GM23338 (cell line): Measurements from ENCODE around the gene MEP1A. TPM values are rescaled to one million over a fixed set of nuclear protein-coding genes. Genes with fewer than 3 reads are reported as not detected.

ENCODE experiments used
- ATAC-seq: fragments of 200-7000 bp; cut with Tn5 transposase; 3 replicates; pipeline ENCODE4 v1.9.1; 2020
- DNase-seq: peaks from one replicate; pipeline ENCODE4 v3.0.0-alpha.2; 2015; ENCODE audit warnings: low spot score
- H2AFZ ChIP-seq: fragments of 200-600 bp; sonication (generic); 2 replicates; pipeline ENCODE4 v1.8.0; 2016; ENCODE audit warnings: antibody characterized with exemption, mild to moderate bottlenecking, moderate library complexity
- H3F3A ChIP-seq: fragments of 200-600 bp; sonication (generic); replicated peaks from 2 replicates; pipeline ENCODE4 v1.8.0; 2017; ENCODE audit warnings: antibody characterized with exemption, mixed run types, low read depth
- H3K27ac ChIP-seq: fragments of 200-600 bp; sonication (generic); 2 replicates; pipeline ENCODE4 v1.6.1; 2016; ENCODE audit warnings: low read depth
- H3K27me3 ChIP-seq: fragments of 200-600 bp; sonication (generic); 2 replicates; pipeline ENCODE4 v1.8.0; 2016; ENCODE audit warnings: mild to moderate bottlenecking, mixed run types, moderate library complexity; ENCODE audit not compliant: insufficient read depth
- H3K36me3 ChIP-seq: fragments of 200-600 bp; sonication (generic); 2 replicates; pipeline ENCODE4 v1.8.0; 2016; ENCODE audit warnings: mild to moderate bottlenecking; ENCODE audit not compliant: insufficient read depth
- H3K4me1 ChIP-seq: fragments of 200-600 bp; sonication (generic); 2 replicates; pipeline ENCODE4 v1.8.0; 2016; ENCODE audit warnings: mild to moderate bottlenecking, moderate library complexity; ENCODE audit not compliant: insufficient read depth
- H3K4me2 ChIP-seq: fragments of 200-600 bp; sonication (generic); 2 replicates; pipeline ENCODE4 v1.7.1; 2017; ENCODE audit warnings: mixed run types
- H3K4me3 ChIP-seq: fragments of 200-600 bp; sonication (generic); 2 replicates; pipeline ENCODE4 v1.6.1; 2016; ENCODE audit warnings: mixed run types
- H3K79me2 ChIP-seq: fragments of 200-600 bp; sonication (generic); replicated peaks from 2 replicates; pipeline ENCODE4 v1.8.0; 2017; ENCODE audit warnings: mild to moderate bottlenecking; ENCODE audit not compliant: insufficient read depth
- H3K9me2 ChIP-seq: fragments of 200-600 bp; sonication (generic); 2 replicates; pipeline ENCODE4 v1.8.0; 2017; ENCODE audit not compliant: insufficient read depth
- H4K20me1 ChIP-seq: fragments of 200-600 bp; sonication (generic); replicated peaks from 2 replicates; pipeline ENCODE4 v1.8.0; 2017; ENCODE audit warnings: mild to moderate bottlenecking; ENCODE audit not compliant: insufficient read depth
- H3K27ac Mint-ChIP-seq: 2 replicates; pipeline ENCODE4 v1.8.0; 2020; ENCODE audit warnings: inconsistent platforms, mild to moderate bottlenecking, moderate library complexity, mixed read lengths
- H3K27me3 Mint-ChIP-seq: 3 replicates; pipeline ENCODE4 v1.8.0; 2022; ENCODE audit warnings: low read depth, mild to moderate bottlenecking, moderate library complexity, mixed read lengths, inconsistent platforms; ENCODE audit not compliant: insufficient read depth, poor library complexity
- H3K36me3 Mint-ChIP-seq: 3 replicates; pipeline ENCODE4 v1.8.0; 2021; ENCODE audit warnings: low read depth, mild to moderate bottlenecking, inconsistent platforms, moderate library complexity, mixed read lengths
- H3K4me1 Mint-ChIP-seq: 3 replicates; pipeline ENCODE4 v1.8.0; 2020; ENCODE audit warnings: mild to moderate bottlenecking, inconsistent platforms, mixed read lengths
- H3K4me3 Mint-ChIP-seq: 3 replicates; pipeline ENCODE4 v1.8.0; 2021; ENCODE audit warnings: moderate library complexity, mild to moderate bottlenecking, inconsistent platforms, mixed read lengths
- H3K9me3 Mint-ChIP-seq: 3 replicates; pipeline ENCODE4 v1.8.0; 2020; ENCODE audit warnings: moderate library complexity, mild to moderate bottlenecking, inconsistent platforms, mixed read lengths
- CREB1 ChIP-seq: fragments of 250-450 bp; sonication (Bioruptor Pico); IDR thresholded peaks from 2 replicates; pipeline ENCODE4 v1.5.0; 2020; ENCODE audit warnings: low read depth, mild to moderate bottlenecking, moderate library complexity
- EZH2 ChIP-seq: fragments of 200-600 bp; sonication (generic); IDR thresholded peaks from one replicate; pipeline ENCODE4 v1.8.0; 2017; ENCODE audit warnings: antibody characterized with exemption, mild to moderate bottlenecking, low read depth; ENCODE audit not compliant: unreplicated experiment
- EZH2phosphoT487 ChIP-seq: fragments of 200-600 bp; sonication (generic); IDR thresholded peaks from one replicate; pipeline ENCODE4 v1.8.1; 2018; ENCODE audit warnings: antibody characterized with exemption; ENCODE audit not compliant: unreplicated experiment
- JUNB ChIP-seq: IDR thresholded peaks from one replicate; pipeline ENCODE4 v1.6.1; 2016; ENCODE audit warnings: antibody characterized with exemption; ENCODE audit not compliant: unreplicated experiment
- NANOG ChIP-seq: IDR thresholded peaks from 2 replicates; pipeline ENCODE4 v1.6.1; 2016; ENCODE audit warnings: antibody characterized with exemption, borderline replicate concordance
- POLR2AphosphoS5 ChIP-seq: IDR thresholded peaks from 2 replicates; pipeline ENCODE4 v1.6.1; 2016; ENCODE audit warnings: antibody characterized with exemption, low read depth
- STAT1 ChIP-seq: IDR thresholded peaks from one replicate; pipeline ENCODE4 v1.6.1; 2016; ENCODE audit warnings: antibody characterized with exemption; ENCODE audit not compliant: unreplicated experiment
- ZNF331 ChIP-seq: fragments of 250-450 bp; sonication (Bioruptor Pico); IDR thresholded peaks from 2 replicates; pipeline ENCODE4 v1.5.0; 2020; ENCODE audit warnings: low read depth, mild to moderate bottlenecking, moderate library complexity
- polyA plus RNA-seq: library from polyadenylated mRNA; unstranded; fragments of >200 nt; fragmentation: Nextera tagmentation; extraction: Ambion mirVana; gene quantifications from 2 replicates; pipeline ENCODE4 v1.2.1, GENCODE V29; 2016
- total RNA-seq: library from RNA; depleted of rRNA; stranded (reverse); fragments of >200 nt; shearing (Covaris generic); gene quantifications from 2 replicates; pipeline ENCODE4 v1.2.3, GENCODE V29; 2014
- TF ChIP-seq, protein P1 (sequence below): IDR thresholded peaks from one replicate; pipeline ENCODE4 v1.6.1; 2018; ENCODE audit warnings: antibody characterized with exemption; ENCODE audit not compliant: unreplicated experiment
- TF ChIP-seq, protein P2 (sequence below), 2 experiments: fragments of 200-600 bp in 1 of 2; sonication (generic) in 1 of 2; conservative IDR thresholded peaks; 2 replicates each; pipeline versions ENCODE4 v1.5.1 to v1.6.1; 2016 to 2017; ENCODE audit warnings: antibody characterized with exemption in 2 of 2, low read depth in 2 of 2, mild to moderate bottlenecking in 2 of 2, moderate library complexity in 1 of 2
- TF ChIP-seq, protein P3 (sequence below): IDR thresholded peaks from 2 replicates; pipeline ENCODE4 v1.6.1; 2016; ENCODE audit warnings: antibody characterized with exemption
- TF ChIP-seq, protein P4 (sequence below): fragments of 250-450 bp; sonication (Bioruptor Pico); IDR thresholded peaks from 2 replicates; pipeline ENCODE4 v1.5.0; 2020; ENCODE audit warnings: mild to moderate bottlenecking, moderate library complexity

MEP1A gene
- total and polyA plus RNA-seq, 2 experiments from 2014 or later, result not detected

DNA sequence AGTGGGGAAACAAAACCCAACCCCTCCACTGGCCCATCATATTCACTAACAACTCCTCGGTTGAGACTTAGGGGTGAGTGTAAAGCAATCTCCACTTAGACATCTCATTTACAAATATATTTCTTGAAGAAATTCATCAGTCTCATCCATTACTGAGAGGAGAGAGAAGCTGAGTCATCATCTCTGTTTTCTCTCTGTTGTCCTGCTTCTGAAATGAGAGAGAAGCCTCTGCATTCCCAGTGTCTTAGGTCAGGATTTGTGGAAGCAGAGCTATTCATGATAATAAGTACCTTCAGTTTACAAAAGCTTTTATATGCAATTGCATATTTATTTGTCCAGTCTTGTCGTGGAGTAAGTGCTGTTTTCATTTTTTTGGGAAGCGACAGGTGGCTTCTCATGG, 879 bp downstream of the MEP1A start (continued):
- TF ChIP-seq, protein P1, sequence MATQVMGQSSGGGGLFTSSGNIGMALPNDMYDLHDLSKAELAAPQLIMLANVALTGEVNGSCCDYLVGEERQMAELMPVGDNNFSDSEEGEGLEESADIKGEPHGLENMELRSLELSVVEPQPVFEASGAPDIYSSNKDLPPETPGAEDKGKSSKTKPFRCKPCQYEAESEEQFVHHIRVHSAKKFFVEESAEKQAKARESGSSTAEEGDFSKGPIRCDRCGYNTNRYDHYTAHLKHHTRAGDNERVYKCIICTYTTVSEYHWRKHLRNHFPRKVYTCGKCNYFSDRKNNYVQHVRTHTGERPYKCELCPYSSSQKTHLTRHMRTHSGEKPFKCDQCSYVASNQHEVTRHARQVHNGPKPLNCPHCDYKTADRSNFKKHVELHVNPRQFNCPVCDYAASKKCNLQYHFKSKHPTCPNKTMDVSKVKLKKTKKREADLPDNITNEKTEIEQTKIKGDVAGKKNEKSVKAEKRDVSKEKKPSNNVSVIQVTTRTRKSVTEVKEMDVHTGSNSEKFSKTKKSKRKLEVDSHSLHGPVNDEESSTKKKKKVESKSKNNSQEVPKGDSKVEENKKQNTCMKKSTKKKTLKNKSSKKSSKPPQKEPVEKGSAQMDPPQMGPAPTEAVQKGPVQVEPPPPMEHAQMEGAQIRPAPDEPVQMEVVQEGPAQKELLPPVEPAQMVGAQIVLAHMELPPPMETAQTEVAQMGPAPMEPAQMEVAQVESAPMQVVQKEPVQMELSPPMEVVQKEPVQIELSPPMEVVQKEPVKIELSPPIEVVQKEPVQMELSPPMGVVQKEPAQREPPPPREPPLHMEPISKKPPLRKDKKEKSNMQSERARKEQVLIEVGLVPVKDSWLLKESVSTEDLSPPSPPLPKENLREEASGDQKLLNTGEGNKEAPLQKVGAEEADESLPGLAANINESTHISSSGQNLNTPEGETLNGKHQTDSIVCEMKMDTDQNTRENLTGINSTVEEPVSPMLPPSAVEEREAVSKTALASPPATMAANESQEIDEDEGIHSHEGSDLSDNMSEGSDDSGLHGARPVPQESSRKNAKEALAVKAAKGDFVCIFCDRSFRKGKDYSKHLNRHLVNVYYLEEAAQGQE, result no peak
- TF ChIP-seq JUNB (no peak), ZNF331 (CRISPR knock-in tag) (no peak), POLR2AphosphoS5 (no peak), CREB1 (CRISPR knock-in tag) (no peak), NANOG (no peak), EZH2phosphoT487 (no peak), EZH2 (no peak), STAT1 (no peak)
- TF ChIP-seq, protein P2, sequence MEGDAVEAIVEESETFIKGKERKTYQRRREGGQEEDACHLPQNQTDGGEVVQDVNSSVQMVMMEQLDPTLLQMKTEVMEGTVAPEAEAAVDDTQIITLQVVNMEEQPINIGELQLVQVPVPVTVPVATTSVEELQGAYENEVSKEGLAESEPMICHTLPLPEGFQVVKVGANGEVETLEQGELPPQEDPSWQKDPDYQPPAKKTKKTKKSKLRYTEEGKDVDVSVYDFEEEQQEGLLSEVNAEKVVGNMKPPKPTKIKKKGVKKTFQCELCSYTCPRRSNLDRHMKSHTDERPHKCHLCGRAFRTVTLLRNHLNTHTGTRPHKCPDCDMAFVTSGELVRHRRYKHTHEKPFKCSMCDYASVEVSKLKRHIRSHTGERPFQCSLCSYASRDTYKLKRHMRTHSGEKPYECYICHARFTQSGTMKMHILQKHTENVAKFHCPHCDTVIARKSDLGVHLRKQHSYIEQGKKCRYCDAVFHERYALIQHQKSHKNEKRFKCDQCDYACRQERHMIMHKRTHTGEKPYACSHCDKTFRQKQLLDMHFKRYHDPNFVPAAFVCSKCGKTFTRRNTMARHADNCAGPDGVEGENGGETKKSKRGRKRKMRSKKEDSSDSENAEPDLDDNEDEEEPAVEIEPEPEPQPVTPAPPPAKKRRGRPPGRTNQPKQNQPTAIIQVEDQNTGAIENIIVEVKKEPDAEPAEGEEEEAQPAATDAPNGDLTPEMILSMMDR (conservative IDR thresholded peaks at IDR 0.05; ENCODE audit: low read depth in 2 of 2), result no peak
- TF ChIP-seq, protein P3, sequence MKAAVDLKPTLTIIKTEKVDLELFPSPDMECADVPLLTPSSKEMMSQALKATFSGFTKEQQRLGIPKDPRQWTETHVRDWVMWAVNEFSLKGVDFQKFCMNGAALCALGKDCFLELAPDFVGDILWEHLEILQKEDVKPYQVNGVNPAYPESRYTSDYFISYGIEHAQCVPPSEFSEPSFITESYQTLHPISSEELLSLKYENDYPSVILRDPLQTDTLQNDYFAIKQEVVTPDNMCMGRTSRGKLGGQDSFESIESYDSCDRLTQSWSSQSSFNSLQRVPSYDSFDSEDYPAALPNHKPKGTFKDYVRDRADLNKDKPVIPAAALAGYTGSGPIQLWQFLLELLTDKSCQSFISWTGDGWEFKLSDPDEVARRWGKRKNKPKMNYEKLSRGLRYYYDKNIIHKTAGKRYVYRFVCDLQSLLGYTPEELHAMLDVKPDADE, result no peak

DNA sequence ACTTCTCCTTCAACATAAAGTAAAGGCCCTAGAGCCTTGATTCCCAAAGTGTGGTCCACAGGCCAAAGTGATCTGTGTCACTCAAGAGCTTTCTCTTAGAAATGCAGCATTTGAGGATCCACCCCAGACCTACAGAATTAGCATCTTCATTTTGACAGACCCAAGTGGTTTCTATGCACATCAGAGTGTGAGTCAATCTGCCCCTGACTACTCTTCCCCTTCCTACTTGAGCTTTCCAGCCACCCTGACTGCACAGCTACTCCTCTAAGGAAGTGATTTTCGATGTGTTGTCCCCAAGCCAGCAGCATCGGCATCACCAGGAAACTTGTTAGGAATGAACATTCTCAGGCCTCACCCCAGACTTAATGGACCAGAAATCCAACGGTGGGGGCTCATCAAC, 2.6 kb downstream of the MEP1A start:
- H3K4me2 ChIP-seq, result no peak overlapping the region
- H3K4me1 Mint-ChIP-seq, result no peaks in the 10 kb centered on the region
- TF ChIP-seq STAT1 (no peak), EZH2 (no peak), ZNF331 (CRISPR knock-in tag) (no peak), NANOG (no peak)
- TF ChIP-seq, protein P4, sequence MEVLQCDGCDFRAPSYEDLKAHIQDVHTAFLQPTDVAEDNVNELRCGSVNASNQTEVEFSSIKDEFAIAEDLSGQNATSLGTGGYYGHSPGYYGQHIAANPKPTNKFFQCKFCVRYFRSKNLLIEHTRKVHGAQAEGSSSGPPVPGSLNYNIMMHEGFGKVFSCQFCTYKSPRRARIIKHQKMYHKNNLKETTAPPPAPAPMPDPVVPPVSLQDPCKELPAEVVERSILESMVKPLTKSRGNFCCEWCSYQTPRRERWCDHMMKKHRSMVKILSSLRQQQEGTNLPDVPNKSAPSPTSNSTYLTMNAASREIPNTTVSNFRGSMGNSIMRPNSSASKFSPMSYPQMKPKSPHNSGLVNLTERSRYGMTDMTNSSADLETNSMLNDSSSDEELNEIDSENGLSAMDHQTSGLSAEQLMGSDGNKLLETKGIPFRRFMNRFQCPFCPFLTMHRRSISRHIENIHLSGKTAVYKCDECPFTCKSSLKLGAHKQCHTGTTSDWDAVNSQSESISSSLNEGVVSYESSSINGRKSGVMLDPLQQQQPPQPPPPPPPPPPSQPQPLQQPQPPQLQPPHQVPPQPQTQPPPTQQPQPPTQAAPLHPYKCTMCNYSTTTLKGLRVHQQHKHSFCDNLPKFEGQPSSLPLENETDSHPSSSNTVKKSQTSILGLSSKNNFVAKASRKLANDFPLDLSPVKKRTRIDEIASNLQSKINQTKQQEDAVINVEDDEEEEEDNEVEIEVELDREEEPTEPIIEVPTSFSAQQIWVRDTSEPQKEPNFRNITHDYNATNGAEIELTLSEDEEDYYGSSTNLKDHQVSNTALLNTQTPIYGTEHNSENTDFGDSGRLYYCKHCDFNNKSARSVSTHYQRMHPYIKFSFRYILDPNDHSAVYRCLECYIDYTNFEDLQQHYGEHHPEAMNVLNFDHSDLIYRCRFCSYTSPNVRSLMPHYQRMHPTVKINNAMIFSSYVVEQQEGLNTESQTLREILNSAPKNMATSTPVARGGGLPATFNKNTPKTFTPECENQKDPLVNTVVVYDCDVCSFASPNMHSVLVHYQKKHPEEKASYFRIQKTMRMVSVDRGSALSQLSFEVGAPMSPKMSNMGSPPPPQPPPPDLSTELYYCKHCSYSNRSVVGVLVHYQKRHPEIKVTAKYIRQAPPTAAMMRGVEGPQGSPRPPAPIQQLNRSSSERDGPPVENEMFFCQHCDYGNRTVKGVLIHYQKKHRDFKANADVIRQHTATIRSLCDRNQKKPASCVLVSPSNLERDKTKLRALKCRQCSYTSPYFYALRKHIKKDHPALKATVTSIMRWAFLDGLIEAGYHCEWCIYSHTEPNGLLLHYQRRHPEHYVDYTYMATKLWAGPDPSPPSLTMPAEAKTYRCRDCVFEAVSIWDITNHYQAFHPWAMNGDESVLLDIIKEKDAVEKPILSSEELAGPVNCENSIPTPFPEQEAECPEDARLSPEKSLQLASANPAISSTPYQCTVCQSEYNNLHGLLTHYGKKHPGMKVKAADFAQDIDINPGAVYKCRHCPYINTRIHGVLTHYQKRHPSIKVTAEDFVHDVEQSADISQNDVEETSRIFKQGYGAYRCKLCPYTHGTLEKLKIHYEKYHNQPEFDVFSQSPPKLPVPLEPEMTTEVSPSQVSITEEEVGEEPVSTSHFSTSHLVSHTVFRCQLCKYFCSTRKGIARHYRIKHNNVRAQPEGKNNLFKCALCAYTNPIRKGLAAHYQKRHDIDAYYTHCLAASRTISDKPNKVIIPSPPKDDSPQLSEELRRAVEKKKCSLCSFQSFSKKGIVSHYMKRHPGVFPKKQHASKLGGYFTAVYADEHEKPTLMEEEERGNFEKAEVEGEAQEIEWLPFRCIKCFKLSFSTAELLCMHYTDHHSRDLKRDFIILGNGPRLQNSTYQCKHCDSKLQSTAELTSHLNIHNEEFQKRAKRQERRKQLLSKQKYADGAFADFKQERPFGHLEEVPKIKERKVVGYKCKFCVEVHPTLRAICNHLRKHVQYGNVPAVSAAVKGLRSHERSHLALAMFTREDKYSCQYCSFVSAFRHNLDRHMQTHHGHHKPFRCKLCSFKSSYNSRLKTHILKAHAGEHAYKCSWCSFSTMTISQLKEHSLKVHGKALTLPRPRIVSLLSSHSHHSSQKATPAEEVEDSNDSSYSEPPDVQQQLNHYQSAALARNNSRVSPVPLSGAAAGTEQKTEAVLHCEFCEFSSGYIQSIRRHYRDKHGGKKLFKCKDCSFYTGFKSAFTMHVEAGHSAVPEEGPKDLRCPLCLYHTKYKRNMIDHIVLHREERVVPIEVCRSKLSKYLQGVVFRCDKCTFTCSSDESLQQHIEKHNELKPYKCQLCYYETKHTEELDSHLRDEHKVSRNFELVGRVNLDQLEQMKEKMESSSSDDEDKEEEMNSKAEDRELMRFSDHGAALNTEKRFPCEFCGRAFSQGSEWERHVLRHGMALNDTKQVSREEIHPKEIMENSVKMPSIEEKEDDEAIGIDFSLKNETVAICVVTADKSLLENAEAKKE, result no peak

More for the DNA sequence above, 2.6 kb downstream of the MEP1A start:
- no peaks in the 10 kb centered on the region for H3F3A ChIP-seq
- H3K27ac ChIP-seq, result no peak overlapping the region
- no peaks in the 10 kb centered on the region for H3K4me1 ChIP-seq
- Mint-ChIP-seq H3K36me3 (no peaks in the 10 kb centered on the region), H3K4me3 (no peak overlapping the region), H3K9me3 (no peaks in the 10 kb centered on the region), H3K27me3 (no peaks in the 10 kb centered on the region), H3K27ac (no peak overlapping the region)
- no peaks in the 10 kb centered on the region for H3K79me2 ChIP-seq
- H3K36me3 ChIP-seq, result no peaks in the 10 kb centered on the region
- H3K27me3 ChIP-seq, result no peaks in the 10 kb centered on the region
- no peak overlapping the region for H3K4me3 ChIP-seq
- no peaks in the 10 kb centered on the region for H3K9me2 ChIP-seq
- DNase-seq (no peak), ATAC-seq (no peak)
- no peak overlapping the region for H2AFZ ChIP-seq
- H4K20me1 ChIP-seq, result no peaks in the 10 kb centered on the region
